GM19468 (cell line): ENCODE results near the gene IKZF1.
"Not testable (repeated sequence)": the region's sequence is repeated elsewhere in the genome, so short reads cannot be mapped to it uniquely, and the experiment has no call there.

Experiments used
- ATAC-seq: cut with Tn5 transposase; IDR thresholded peaks from one replicate; pipeline ENCODE4 v1.9.1; 2021; ENCODE audit warnings: mild to moderate bottlenecking, moderate library complexity, moderate number of reproducible peaks; ENCODE audit not compliant: unreplicated experiment; ENCODE audit errors: extremely low read depth

Gene IKZF1

DNA sequence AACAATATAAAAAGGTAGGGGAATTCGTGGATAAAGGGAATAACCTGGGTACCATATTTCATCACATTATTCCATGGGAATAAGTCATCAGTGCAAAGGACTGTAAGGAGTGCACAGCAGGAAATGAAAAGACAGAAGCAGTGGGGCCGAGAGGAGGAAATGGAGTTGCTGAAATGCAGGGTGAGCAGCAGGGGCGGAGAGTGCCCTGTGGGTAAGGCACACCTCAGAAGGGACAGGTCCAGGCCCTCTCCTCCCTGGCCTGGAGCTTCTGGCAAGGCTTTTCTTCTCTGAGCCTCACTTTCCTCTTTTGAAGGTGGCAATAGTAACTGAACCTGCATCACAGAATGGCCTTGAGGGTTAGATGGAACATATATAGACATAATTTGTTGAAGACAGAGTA is 26.2 kb downstream of the IKZF1 start:
- no peak for ATAC-seq

DNA sequence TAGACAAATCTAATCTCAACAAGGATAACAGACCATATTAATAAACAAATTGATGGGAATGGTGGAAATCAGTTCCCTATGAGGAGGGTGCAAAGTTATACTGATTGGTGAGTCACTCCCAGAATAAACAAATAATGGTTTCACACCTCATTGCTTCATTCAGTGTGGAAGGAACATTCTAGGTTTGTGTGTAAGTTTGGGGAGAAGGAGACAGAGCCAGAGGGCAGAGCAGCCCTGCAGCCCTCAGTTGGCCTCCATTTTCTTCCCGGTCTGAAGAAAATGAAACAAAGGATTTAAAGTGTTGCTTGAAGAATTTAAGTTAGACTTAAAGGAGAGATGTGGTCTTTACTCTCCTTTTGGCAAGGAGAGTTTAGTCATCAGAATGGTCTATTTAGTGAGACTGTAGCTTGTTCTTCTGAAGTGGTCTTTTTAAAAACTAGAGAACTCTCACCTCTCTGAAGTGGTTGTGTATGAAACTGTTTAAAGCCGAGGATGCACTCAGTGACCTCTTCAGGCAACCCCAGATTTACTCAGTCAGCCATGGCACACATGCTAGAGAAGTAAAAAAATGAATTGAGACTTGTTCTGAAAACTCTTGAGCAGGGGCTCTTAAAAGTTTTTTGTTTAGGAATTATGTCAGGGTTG is 27.2 kb downstream of the IKZF1 start:
- peak; percentile 18 for ATAC-seq

DNA sequence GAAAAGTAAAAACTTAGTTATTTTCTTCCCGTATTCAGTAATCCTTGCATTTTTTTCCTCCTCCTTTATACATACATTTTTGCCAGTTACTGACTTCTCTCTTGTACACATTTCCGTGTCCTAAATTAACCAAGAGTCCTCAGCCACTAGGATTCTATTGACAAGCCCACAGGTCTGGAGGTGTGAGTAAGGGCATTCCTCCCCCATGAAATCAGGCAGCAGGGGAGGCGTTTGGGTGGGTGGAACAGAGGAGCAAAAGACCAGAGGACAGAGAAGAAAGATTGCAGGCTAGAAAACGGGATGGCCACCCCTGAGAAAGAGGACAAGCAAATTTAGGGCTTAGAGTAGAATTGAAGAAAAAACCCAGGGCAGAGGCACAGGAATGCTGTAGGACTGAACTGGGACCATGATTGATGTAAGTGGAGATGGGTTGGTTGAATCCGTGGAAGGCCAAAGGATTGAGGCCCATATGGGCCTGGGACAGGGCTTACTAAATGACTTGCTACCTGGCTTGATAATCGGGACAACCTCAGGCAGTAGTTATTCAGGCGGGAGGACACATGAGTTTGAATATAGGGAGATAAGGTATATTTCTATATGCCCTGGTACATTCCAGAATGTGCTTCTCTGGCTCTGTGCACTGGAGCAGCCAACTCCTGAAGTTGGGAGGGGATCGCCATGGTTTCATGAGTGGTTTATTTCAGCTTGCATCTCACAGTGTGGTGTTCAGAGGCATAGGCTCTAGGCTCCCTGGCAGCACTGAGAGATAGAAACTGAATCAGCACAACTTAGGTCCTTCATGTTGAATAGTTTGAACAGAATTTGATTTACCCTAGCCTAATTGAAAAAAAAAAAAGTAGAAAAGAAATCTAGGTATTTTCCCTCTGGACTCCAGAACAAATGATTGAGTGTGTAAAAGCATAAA is 28.0 kb downstream of the IKZF1 start:
- no peak for ATAC-seq

DNA sequence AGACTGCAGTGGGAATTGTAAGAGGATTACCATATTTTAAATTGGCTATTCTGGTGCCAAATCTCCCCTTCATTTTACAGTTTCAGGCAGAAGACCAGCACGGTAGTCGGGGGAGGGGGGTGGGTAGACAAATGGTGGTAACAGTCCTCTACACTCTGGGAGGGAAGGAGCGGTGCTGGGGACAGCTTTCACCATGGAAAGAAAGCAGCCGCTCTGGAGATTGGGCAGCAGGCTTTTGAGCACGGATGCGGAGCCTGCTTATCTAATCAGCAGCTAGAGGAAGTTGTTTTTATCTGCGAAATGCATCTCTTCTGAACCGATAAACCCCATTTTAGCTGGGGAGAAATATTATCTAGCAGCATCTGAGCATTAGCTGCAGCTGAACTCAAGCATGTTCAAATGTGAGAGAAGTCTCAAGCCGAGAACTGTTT is 28.7 kb downstream of the IKZF1 start:
- no peak for ATAC-seq

DNA sequence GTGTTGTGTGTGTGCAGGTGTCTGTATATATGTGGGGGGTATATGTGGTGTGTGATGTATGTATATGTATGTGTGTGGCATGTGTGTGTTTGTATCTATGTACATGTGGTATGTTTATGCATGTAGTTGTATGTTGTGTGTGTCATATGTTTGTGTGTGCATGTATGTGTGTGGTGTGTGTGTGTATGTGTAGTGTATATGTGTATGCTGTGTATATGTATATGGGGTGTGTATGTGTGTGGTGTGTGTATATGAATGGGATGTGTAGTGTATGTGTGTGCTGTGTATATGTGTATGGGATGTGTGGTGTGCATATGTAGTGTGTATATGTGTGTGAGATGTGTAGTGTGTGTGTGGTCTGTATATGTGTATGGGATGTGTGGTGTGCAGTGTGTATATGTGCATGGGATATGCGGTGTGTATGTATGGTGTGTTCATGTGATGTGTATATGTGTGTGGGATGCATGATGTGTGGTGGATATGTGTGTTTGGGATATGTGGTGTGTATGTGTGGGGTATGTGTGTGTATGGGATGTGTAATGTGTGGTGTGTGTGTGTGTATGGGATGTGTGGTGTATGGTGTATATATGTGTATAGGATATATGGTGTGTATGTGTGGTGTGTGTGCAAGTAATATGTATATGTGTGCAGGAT is 30.0 kb downstream of the IKZF1 start:
- ATAC-seq: no peak

DNA sequence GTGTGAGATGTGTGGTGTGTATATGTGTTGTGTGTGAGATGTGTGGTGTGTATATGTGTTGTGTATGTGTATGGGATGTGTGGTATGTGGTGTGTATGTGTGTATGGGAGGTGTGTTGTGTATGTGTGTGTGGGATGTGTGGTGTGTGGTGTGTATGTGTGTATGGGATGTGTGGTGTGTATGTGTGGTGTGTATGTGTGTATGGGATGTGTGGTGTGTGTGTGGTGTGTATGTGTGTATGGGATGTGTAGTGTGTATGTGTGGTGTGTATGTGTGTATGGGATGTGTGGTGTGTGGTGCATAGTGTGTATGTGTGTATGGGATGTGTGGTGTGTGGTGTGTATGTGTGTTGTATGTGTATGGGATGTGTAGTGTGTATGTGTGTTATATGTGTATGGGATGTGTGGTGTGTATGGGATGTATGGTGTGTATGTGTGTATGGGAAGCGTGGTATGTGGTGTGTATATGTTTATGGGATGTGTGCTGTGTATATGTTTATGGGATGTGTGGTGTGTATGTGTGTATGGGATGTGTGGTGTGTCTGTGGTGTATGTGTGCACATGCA is 30.8 kb downstream of the IKZF1 start:
- ATAC-seq: no peak

DNA sequence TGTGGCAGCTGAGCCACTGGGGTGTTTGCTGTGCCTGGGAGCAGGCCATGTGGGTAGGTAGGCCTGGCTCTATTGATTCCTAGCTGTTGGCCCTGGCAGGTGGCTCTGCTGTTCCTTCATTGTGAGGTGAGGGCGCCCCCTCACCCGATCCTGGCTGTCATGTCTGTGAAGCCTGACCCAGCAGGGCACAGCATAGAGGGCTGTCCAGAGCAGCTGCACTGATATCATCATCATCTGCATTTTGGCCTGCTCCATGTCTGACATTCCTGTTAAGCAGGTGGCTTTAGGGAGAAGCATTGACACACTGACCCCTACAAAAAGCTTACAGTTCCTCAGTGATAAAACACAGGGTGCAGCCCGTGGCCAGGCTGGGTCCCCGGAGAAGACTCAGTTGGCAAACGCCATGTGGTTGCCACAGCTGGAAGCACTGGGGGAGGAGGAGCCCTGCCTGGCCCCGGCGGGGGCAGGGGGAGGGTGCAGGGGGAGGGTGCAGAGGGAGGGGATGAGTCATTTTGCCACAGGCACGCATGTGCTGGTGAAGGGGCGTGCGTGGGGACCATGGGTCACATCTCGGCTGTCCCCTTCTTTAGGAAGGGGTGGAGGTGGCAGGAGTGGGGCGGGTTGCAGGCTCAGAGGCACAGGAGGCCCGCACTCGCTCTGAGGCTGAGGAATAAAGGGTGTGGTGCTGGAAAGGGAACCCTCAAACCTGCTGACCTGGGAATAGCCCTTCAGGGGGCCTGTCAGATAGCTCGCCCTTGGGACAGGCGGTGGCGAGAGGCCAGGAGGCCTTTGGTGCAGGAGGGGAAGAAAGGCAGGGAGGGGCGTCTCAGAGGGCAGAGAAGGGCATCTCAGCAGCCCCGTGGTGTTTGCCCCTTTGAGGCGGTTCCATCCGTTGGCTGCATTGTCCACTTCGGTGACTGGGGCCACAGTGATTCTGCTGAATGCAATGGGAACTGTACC is 31.6 kb downstream of the IKZF1 start:
- ATAC-seq: peak; percentile 6

DNA sequence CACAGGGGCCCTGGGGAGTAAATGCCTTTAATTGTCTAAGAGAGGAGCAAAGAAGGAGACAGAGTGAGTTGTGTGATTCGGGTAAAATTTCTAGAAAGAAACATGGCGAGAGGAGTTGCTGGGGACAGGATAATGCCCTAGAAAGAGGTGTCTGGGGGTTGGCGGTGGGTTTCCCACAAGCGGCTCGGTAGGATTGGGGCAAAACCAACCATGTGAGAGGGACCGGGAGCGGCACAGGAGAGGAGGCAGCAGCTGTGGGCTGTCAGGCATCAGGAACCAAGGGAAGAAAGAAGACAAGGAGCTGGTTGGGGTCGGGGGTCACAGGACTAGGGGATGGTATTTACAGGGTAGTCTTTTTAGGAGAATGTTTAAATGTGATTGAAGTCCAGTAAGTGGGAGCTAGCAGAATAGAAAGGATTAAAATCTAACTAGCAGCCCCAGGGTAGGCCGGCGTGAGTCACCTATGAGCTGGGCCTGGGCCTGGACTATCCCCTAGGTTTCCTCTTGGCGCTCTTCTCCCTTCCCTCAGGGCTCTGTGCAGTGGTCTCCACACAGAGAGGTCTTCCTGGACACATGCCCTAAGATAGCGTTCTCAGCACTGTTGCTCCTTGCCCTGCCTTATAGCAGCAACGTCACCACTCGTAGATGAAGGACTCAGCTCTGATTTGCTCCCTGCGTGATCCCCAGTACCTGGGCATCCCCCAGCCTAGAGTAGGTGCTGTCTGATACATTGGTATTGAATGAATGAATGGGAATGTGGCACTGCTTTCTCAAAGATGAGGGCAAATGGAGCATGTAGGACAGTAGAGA is 32.6 kb downstream of the IKZF1 start:
- ATAC-seq: no peak

DNA sequence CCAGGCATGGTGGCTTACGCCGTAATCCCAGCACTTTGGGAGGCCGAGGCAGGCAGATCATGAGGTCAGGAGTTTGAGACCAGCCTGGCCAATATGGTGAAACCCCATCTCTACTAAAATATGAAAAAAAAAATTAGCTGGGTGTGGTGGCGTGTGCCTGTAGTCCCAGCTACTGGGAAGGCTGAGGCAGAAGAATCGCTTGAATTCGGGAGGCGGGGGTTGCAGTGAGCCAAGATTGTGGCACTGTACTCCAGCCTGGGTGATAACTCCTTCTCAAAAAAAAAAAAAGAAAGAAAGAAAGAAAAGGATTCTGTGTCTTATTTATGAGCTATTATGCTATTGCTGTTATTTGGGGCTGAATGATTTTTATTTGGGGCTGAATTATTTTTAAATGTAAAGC is 35.0 kb downstream of the IKZF1 start:
- not testable (repeated sequence) for ATAC-seq

DNA sequence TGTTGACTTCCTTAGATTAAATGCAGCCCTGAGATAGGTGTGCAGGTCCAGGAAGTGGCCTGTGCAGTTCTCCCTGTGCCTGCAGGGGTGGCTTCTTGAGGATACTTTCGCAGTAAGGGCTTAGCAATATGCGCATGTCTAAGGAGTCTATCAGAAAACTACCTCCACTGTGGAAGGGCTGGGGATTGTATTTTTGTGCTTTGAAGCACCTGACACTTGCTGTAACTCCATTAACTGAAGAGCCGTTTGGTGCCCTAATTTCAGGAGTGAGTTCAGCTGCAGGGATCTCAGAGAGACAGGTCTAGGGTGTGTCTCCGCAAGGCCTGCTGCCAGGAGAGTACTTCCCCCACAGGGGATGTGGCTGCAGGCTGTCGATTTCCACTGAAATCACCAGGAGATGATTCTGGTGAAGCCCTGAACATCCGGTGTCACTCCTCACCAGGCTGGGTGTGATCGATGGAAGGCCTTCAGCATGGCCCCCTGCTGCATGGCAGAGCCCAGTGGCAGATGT is 35.5 kb downstream of the IKZF1 start:
- no peak for ATAC-seq

DNA sequence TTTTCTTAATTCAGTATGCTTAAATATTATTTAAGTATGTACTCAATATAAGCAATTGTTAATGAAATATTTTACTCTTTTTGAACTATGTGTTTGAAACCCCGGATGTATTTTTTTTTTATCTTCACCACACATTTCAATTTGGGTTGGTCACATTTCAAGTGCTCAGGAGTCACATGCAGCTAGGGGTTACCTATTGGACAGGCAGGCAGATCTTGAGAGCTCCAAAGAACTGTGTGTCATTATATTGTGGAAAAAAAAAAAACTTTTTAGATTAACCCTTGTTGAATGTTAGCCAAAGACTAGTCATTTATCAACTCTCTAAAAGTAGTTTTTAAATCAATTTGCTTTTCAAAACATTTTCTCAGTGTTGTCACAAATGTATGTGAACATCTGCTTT is 37.2 kb downstream of the IKZF1 start:
- ATAC-seq: no peak

DNA sequence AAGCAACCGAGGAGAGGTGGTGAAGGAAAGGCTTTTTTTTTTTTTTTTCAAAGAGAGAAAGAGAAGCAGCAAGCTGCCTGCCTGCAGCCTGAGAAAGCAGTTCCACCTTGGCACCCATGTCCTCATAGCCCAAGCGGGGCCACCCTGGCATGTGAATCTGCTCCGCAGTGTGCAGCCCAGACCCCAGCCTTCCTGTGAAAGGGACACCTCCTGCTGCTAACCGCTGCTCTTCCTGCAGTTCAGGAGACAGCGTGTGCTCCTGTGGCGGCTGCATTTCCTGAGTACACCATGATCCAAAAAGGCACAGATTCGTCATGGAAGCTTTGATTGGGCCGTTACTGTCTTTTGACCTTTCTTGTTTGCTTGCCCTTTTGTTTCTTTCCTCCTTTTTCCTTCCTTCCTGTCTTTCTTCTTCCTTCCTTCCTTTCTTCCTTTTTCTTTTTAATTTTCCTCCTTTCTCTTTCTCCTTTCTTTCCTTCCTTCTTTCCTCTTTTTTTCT is 38.1 kb downstream of the IKZF1 start:
- ATAC-seq: no peak

DNA sequence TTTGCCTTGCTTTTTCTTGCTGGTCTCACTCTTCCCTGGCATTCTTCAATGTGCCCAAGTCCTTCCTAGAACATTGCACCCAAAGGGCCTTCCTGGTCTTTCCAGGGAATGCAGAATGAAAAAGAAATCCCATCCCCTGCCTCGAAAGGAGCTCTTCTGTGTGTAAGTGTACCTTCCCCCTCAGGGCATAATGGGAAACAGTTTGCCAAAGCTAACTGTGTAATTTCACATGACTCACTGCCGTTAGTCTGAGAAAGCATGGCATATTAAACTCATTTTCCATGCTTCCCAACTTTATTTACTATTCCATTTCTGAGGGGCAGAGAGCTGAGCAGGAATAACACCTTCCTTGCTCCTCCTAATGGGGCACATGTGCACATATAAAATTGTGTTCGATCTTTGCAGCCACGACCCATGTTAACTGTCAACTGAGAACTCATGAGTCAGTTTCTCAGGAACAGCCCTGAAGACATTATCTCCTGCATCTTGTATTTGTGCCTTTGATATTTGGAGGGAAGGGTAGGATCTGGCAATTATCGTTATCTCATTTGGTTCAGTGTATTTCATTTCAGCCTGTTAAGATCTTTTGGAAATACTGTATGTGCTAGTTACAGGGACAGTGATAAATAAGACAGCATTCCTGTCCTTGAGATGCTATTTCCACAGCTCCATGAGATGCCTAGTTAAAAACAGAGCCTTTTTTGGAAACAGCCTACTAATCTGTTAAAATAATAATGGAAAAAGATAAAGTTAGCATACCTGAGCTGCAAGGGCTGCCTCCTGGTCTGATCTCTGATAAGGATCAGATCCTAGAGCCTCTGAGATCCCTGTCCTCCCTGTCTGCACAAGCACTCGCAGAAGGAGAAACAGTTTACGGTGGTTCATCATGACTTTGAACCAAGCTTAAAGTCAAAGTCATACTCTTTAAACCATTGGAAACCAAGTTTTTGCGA is 42.3 kb downstream of the IKZF1 start:
- ATAC-seq: no peak

DNA sequence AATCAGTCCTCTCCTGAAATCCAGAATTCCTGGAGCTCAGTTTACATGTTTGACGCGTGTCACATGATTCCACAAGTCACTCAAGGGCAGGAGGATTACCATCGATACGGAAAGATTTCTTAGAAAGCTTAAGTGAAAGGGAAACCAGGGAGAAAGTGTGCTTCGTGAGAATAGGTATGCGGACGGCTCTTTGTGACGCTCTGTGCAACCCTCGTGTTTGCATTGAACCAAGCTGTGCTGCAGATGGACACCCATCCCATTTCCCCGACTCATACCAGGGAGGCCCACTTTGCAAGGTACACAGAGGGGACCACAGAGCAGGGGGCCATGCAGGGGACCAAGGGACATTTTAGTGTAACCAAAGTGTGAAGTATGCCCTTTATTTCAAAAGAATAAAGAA is 43.2 kb downstream of the IKZF1 start:
- ATAC-seq: no peak

DNA sequence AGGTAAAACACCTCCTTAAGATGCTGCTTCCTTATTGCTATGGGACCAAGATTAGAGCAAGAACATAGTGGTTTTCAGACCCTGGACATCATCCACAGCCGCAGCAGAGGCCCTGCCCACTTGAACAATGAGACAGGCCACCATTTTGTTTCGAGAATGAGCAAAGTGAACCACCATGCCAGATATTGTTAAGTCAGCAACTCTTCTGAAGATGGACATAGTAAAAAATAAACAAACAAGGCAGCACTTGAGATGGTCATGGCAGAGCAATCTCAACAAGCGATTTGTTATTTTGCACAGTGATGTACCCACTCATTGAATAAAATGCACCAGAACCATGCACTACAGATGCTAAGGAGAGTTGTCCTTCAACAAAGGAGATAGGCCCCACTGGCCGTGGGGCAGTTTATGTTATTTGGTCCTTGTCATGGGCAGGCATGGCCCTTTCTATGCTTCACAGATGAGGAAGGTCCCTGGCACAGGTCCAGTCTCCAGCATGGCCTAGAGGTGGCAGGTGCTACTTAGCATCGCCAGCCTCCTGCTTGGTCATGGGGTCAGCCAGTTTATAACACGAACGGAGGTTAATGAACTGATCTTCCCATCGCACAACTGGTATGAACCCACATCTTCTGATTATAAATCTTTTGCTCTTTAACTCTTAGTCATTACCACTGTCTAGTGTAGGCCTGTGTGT is 44.1 kb downstream of the IKZF1 start:
- ATAC-seq: no peak

DNA sequence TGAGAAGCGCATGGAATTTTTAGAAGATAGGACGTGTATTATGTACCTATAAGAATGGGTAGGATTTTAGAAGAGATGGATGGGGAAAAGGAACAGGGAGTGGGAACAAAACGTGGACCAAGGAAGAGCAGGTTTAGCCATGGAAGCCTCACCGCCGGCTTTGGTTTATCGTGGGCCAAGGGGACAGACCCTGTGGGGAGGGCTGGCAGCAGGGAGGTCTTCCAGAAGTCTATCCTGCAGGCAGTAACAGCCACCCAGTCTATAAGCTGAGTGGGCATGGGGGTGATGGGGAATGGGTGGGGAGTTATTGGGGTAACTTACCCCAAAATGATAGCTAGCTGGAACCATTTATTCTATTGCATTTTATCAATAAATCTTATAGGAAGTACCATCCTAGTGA is 44.9 kb downstream of the IKZF1 start:
- ATAC-seq: no peak
